ENCODE results near the gene PLCXD1.
"Not testable (repeated sequence)": the region's sequence is repeated elsewhere in the genome, so short reads cannot be mapped to it uniquely, and the experiment has no call there.

Gene PLCXD1

DNA sequence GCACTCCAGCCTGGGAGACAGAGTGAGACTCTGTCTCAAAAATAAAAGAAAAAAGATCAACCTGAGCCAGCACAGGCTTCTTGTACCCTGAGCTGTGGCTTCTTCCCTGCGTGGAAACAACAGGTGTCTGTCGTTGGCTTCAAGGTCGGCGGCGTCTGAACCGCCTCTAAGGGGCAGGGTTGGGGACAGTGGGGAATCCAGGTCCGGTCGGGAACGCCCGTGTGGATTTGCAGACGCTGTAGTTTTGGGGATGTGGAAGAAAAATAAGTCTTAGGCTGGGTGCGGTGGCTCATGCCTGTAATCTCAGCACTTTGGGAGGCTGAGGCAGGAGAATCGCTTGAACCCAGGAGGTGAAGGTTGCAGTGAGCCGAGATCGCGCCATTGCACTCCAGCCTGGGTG lies 17.2 kb upstream of the PLCXD1 start:
- not testable (repeated sequence) for DNase-seq

DNA sequence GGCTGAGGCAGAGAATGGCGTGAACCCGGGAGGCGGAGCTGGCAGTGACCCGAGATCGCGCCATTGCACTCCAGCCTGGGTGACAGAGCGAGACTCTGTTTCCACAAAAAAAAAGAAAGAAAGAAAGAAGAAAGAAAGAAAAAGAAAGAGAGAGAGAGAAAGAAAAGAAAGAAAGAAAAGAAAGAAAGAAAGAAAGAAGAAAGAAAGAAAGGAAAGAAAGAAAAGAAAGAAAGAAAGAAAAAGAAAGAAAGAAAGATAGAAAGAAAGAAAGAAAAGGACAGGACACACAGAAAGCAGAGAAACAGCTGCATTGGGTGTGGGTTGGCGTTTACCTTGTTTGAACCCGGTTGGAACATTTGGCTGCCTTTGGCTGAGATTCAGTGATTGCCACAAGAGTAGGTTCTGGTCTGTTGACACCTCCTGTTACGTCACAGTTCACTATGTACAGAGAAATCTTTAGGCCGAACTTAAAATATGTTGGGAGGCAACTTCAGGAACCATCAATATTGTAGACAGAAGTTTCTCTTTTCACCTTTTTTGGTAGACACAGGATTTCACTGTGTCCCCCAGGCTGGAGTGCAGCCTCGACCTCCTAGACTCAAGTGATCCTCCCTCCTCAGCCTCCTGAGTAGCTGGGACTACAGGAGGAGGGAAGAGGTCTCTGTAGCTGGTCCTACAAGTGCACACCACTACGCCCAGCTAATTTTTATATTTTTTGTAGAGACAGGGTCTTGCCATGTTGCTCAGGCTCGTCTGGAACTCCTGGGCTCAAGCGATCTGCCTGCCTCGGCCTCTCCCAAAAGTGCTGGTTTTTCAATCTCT lies 16.3 kb upstream of the PLCXD1 start:
- DNase-seq: no peak

DNA sequence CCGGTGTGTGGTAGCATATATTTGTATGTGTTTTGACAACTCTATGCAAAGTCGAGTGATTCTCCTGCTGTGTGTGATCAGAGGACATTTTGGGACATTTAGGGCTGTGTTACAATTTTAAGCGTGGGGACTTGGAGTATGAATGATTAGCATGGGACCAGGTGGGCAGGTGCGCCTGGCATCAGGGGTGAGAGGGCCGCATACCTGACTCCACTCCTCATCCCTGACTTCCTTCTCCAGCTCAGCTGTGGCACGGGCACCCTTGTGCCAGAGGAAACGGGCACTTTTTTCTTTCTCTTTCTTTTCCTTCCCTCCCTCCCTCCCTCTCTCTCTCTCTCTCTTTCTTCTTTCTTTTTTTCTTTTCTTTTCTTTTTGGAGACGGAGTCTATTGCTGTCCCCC lies 15.7 kb upstream of the PLCXD1 start:
- no peak for DNase-seq

DNA sequence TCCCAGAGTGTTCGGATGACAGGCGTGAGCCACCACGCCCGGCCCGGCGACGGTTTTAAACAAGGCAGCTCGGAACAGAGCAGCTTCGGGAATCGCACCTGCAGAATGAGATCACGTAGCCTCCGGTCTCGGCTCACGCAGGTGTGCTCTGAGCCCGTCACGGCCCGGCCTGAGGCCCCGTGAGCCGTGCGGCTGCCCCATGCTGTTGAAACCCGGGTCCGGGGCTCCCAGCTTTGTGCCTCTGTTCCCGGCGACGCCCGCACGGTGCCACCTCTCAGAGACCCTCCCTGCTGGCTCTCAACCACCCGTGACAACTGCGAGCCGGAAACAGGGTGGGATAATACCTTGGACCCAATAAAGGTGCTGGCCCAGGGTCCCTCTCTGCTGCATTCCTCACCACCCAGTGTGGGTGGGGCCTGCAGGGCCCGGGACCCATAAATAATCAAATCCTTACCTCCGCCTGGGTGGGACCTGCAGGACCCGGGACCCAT lies 13.4 kb upstream of the PLCXD1 start:
- no peak for DNase-seq

DNA sequence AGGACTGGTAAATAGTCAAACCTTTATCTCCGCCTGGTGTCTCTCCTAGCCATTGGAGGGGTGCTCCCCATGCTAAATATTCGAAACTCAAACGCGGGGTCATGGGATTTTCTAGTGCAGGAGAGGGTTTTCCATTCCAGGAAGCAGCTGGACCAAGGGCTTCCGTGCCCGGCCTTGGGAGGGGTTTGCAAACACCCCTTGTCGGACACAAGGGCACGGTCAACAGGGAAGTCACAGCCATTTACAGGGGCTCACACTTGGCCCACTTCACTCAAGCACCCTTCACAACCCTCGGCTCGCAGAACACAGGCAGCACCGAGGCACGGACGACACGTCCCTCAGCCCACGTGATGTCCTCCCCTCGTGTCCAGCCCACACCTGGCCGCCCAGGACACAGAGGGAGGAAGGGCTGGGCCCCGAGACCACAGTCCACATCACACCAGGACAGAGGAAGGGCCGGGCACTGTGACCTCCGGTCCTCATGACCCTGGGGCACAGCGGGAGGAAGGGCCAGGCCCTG lies 10.3 kb upstream of the PLCXD1 start:
- DNase-seq: no peak

DNA sequence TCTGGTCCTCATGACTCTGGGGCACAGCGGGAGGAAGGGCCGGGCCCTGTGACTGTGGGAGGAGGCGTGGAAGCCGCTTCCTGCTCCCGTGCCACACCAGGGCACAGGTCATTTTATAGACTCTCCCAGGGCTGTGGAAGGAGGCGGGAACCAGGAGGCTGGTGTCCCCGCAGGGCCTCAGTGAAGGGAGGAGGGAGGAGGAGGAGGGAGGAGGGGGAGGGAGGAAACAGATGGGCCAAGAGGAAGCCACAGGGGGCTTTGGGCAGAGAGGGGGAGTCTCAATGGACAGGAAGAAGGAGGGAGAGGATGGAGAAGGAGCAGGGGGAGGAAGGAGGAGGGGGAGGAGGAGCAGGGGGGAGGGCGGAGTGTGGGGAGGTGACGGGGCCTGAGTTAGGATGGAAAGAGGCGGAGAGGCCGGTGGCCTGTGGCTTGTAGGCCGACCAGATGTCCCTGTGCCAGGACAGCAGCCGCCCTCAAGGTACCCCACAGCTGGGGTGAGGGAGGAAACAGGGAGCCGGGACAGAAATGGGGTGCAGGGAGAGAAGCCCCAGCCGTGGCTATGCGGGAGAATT lies 6.2 kb upstream of the PLCXD1 start:
- no peak for DNase-seq

DNA sequence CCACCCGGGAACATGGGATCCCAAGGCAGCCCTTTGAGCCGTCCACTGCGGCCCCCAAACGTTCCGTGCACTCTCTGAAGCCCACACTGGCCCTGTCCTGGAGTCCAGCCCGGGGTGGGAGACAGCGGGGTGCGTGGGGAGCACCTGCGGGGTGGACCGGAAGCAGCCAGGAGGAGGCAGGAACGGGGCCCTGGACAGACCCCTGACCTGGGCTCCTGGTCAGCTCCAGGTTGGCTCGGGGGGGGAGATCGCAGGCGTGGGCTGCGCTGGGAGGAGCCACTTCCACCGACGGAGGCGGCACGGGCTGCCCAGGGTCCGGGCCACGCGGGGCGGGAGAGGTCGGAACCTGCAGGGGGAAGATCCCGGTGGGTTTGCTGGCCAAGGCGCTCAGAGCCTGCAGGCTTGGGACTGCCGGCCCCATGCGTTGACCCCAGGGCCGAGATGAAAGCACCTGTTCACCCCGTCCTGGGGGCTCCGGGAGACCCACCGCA lies 5.7 kb upstream of the PLCXD1 start:
- DNase-seq: no peak

DNA sequence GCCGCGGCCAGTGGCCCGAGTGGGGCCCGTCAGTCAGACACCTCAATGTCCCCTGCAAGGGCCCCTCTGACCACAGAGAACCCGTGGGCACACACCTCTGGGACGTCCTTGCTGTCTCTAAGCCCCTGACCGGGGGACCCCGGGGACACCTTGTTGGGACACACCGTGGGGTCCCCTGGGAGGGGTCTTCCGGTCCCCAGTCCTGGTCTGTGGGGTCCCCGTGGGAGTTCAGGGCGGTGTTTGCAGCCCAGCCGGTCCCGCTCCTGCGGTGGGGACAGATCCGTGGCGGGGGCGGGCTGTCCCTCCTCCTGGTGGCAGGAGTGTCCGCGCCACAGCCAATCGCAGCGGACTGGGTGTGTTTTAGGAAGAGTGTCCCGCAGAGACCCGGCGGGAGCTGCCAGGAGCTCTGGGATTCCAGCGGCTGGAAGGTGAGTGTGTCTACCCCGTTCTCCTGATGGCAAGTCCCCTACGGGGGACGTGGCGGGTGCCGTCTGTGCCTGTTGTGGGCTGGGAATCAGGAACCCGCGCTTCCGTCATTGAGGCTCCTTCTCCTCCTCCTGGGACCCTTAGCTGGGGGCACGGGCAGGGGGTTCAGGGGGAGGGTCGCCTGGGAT lies 5.1 kb upstream of the PLCXD1 start:
- DNase-seq: no peak

DNA sequence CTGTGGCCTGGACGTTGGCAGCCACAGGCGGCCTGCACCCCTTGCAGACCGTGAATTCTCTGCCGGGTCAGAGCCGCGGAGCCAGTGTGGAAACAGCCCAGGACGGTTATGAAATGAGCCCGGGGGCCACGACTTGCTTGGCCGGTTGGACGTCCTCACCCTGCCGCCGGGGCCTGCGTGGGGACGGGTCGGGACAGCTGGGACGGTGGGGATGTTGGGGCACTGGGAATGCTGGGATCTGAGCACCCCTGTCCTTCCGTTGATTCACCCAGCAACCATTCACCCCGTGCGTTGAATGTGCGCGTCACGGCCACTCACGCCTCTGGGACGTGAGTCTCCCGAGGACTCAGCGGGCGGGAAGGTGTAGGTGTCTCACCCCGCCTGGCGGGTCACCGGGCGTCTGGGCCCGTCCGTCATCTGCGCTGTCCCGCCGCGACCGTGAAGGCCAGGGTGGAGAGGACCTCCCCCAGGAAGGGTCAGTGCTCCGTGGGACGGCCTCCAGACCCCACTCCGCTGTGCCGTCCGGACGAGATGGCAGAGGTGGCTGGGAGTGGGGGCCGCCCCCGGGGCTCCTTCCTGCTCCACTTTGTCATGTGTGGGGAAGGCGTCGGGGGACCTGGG lies 4.5 kb upstream of the PLCXD1 start:
- no peak for DNase-seq

DNA sequence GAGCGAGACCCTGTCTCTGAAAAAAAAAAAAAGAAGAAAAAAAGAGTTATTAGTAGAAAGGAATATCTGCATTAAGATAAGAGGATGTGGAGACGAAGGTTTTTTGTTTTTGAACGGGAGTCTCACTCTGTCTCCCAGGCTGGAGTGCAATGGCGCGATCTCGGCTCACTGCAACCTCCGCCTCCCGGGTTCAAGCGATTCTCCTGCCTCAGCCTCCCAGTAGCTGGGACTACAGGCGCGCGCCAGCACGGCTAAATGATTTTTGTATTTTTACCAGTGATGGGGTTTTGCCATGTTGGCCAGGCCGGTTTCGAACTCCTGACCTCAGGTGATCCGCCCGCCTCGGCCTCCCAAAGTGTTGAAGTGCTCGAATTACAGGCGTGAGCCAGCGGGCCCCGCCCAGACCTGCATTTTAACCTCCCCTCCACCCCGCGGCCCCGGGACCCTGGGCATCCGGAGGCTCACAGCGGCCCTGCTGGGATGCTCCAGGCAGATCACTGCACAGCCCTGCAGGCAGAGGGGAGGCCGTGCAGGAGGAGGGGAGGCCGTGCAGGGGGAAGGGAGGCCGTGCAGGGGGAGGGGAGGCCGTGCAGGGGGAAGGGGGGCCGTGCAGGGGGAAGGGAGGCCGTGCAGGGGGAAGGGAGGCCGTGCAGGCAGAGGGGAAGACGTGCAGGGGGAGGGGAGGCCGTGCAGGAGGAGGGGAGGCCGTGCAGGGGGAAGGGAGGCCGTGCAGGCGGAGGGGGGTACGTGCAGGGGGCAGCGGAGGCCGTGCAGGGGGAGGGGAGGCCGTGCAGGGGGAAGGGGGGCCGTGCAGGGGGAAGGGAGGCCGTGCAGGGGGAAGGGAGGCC lies 1.2 kb upstream of the PLCXD1 start:
- not testable (repeated sequence) for DNase-seq

DNA sequence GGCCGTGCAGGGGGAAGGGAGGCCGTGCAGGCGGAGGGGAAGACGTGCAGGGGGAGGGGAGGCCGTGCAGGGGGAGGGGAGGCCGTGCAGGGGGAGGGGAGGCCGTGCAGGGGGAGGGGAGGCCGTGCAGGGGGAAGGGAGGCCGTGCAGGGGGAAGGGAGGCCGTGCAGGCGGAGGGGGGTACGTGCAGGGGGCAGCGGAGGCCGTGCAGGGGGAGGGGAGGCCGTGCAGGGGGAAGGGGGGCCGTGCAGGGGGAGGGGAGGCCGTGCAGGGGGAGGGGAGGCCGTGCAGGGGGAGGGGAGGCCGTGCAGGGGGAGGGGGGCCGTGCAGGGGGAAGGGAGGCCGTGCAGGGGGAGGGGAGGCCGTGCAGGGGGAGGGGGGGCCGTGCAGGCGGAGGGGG lies 459 bp upstream of the PLCXD1 start:
- DNase-seq: not testable (repeated sequence)

DNA sequence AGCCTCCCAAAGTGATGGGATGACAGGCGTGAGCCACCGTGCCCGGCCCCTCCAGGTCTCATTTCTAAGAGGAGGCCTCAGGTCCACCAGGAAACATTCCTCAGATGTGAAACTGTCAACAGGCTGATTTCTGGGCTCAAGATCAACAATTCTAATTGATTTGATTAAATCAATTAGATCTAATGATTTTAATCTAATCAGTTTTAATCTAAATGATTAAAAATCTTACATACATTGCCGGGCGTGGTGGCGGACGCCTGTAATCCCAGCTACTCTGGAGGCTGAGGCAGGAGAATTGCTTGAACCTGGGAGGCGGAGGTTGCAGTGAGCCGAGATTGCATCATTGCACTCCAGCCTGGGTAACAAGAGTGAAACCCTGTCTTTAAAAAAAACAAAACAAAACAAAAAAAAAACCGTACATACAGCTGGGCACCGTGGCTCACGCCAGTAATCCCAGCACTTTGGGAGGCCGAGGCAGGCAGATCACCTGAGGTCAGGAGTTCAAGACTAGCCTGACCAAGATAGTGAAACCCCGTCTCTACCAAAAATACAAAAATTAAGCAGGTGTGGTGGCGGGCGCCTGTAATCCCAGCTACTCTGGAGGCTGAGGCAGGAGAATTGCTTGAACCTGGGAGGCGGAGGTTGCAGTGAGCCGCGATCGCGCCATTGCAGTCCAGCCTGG lies 960 bp downstream of the PLCXD1 start:
- not testable (repeated sequence) for DNase-seq

DNA sequence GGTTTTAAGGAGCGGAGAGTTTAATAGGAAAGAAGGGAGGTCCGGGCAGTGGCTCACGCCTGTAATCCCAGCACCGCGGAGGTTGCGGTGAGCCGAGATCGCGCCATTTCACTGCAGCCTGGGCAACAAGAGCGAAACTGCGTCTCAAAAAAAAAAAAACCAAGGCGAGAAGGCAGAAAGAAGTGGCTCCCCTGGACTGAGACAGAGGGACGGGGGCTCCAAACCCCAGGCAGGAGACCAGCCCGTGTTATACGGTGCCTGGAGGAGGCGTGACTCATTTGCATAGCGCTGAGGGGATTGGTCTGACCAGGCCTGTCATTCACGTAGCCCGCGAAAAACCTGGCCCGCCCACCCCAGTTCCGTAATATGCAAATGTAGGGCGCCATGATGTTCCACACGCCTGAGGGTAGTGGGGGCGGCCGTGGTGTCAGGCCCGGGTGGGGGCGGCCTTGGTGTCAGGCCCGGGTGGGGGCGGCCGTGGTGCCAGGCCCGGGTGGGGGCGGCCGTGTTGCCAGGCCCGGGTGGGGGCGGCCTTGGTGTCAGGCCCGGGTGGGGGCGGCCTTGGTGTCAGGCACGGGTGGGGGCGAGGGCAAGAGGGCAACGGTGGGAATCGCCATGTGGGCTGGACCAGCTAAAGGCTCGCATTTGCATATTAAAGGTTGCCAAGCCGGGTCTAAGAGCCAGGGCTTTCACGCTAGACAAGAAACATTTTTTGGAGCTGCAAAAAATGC lies 2.1 kb downstream of the PLCXD1 start:
- DNase-seq: no peak

DNA sequence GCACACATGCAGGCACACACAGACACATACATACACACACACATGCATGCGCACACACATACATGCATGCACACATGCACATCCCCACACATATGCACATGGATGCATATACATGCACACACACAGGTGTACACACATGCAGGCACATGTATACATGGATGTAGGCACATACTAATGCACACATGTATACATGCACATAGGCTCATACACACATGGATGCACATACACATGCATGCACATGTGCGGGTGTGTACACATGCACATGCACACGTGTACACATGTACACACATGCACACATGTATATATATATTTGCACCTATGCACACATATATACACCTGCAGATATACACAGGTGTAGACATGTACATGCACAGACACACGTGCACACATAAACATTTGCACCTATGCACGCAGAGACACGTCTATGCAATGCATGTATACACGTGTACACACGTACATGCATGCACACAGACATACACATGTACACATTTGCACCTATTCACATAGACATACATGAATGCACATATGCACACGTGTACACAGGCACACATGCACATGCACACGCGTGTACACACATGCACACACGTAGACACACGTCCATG lies 4.0 kb downstream of the PLCXD1 start:
- no peak for DNase-seq

DNA sequence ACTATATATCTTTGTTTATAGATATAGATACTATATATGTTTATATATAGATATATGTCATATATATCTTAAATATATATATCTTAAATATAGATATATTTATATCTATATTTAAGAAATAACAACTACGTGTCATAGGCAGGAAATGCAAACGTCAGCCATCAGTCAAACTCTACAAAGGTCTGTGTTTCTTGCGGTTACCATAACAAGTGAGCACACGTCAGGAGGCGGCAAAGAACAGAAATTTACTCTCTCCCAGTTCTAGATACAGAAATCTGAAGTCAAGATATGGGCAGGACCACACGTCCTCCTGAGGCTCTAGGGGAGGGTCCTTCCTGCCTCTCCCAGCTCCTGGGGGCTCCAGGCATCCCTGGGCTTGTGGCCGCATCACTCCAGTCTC lies 6.5 kb downstream of the PLCXD1 start:
- DNase-seq: no peak

DNA sequence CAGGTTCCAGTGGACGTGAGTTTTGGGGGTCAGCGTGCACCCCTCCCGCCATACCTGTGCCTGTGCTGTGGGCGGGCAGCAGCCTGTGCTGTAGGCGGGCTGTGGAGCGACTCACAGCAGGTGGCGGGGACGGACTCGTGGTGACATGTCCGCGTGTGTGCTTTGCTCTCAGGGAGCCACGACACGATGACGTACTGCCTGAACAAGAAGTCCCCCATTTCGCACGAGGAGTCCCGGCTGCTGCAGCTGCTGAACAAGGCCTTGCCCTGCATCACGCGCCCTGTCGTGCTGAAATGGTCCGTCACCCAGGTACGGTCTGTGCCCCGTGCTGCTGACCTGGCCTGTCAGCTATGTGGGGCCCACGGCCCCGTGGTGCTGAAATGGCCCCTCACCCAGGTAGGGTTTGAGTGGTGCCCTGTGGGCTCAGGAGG lies 7.4 kb downstream of the PLCXD1 start:
- no peak for DNase-seq

DNA sequence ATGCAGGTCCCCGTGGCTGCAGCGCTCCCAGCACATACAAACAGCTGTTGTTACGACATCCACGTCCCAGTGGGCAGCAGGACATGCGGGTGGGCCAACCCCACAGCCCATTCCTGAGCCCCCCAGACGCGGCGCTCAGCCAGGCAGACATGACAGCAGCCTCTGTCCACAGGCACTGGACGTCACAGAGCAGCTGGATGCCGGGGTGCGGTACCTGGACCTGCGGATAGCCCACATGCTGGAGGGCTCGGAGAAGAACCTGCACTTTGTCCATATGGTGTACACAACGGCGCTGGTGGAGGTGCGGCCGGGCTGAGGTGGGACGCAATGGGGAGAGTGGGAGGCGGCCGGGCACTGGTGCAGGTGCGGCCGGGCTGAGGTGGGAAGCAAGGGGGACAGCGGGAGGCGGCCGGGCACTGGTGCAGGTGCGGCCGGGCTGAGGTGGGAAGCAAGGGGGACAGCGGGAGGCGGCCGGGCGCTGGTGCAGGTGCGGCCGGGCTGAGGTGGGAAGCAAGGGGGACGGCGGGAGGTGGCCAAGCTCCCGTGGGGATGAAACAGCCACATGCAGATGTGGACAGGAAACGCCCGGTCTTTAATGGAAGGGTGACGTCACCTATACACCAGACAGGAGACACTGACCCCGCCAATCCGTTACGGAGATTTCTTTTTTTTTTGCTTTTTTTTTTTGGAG lies 9.4 kb downstream of the PLCXD1 start:
- DNase-seq: no peak

DNA sequence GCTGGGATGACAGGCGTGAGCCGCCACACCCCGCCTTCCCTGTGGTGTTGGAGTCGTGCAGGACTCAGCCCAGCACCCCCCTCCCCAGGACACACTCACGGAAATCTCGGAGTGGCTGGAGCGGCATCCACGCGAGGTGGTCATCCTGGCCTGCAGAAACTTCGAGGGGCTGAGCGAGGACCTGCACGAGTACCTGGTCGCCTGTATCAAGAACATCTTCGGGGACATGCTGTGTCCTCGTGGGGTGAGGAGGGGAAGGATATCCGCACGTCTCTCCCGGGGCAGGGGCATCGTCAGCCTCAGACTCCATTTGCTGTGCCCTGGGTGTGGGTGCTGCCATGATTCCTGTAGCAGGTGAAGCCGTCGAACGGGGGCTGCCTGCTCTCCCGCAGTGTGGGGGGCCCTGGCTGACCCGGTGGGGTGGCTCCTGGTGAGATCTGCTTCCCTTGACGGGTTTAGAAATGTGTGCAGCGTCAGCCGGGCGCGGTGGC lies 10.3 kb downstream of the PLCXD1 start:
- DNase-seq: no peak

Measured in stimulated activated naive CD4-positive, alpha-beta T cell treated with Interleukin-2 at 50 U/mL for 16 hours (primary cell).